PFSK-1 (cell line): ENCODE results near the gene CREB3.

Experiments used
- FOXP2 ChIP-seq: optimal IDR thresholded peaks from 2 replicates; pipeline ENCODE3; 2011; ENCODE audit warnings: borderline replicate concordance, control low read depth, inconsistent platforms; ENCODE audit not compliant: insufficient read depth; ENCODE audit errors: extremely low read length, extremely low read depth
- POLR2AphosphoS5 ChIP-seq: IDR thresholded peaks from 2 replicates; pipeline ENCODE4 v1.6.1; 2012; ENCODE audit warnings: low read depth, mild to moderate bottlenecking, control low read depth, low read length, moderate library complexity
- REST ChIP-seq, 2 experiments: IDR thresholded peaks; 2 replicates each; pipeline versions ENCODE4 v1.6.1 to v1.8.0; 2011 to 2012; ENCODE audit warnings: low read depth in 2 of 2, low read length in 2 of 2, control low read depth in 1 of 2, inconsistent platforms in 1 of 2, mild to moderate bottlenecking in 1 of 2, moderate library complexity in 1 of 2; ENCODE audit not compliant: insufficient read depth in 1 of 2
- SIN3A ChIP-seq: IDR thresholded peaks from 2 replicates; pipeline ENCODE4 v1.6.1; 2012; ENCODE audit warnings: mild to moderate bottlenecking, low read length, moderate library complexity, borderline replicate concordance; ENCODE audit not compliant: insufficient read depth
- TAF1 ChIP-seq: IDR thresholded peaks from 2 replicates; pipeline ENCODE4 v1.6.1; 2012; ENCODE audit warnings: low read length, control low read depth, borderline replicate concordance; ENCODE audit not compliant: insufficient read depth

CREB3 gene

GRCh38 chr9:35783418-35783817 is 51.0 kb downstream of the CREB3 start:
- no peak for TF ChIP-seq POLR2AphosphoS5
- TF ChIP-seq SIN3A: no peak
- TF ChIP-seq TAF1: no peak
- no peak for TF ChIP-seq FOXP2
- no peak for TF ChIP-seq REST (IDR thresholded peaks at IDR 0.05; ENCODE audit: insufficient read depth in 1 of 2, low read depth in 2 of 2, low read length in 2 of 2)
